Measurements from ENCODE around the gene MINK1. TPM values are rescaled to one million over a fixed set of nuclear protein-coding genes. Genes with fewer than 3 reads are reported as not detected.
"Not testable (repeated sequence)": the region's sequence is repeated elsewhere in the genome, so short reads cannot be mapped to it uniquely, and the experiment has no call there.

Gene MINK1
- total RNA-seq, 1 experiment from 2014 or later: 19.4 TPM

DNA sequence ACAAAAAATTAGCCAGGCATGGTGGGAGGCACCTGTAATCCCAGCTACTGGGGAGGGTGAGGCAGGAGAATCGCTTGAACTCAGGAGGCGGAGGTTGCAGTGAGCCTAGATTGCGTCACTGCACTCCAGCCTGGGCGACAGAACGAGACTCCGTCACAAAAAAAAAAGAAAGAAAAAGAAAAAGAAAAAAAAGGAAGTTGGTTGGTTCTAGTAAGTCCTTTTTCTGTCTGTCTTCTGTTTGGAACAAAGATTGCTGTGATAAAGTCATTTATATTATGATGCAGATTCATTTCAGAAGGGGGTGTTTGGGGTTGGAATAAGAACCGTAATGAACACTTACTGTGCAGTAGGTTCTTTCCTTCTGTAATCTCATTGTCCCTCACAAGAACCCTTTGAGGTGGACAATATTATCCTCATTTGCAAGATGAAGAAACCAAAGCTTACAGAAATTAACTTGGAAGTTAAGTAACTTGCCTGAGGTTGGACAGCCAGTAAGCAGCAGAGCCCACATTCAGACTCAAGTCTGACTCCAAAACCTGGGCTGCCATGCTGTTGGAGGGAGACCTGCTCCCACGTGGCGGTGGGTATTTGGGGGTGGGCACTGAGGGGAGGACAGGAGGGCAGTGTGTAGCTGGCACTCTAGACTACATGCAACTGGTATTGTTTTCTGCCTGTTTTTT is 10.3 kb downstream of the MINK1 start:
- no peak for DNase-seq (ENCODE audit: extremely low read depth, low read depth)

DNA sequence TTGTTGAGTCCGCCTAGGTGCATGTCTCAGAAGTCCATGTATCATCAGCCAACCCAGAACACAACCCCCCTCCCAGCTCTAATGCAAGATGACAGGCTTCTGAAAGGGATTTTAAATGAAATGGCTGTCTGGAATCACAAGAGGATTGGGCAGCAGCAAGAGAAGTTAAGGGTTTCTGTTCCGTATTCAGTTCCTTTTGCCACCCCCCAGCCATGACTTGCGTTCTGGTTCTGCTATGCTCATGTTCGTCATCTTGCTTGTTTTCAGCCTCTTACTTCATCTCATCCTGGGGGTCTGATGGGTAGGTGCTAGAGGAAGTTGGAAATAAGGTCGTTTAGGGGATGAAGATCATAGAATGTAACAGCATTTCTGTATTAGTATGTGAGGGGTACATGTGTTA is 12.0 kb downstream of the MINK1 start:
- no peak for DNase-seq (ENCODE audit: extremely low read depth, low read depth)

DNA sequence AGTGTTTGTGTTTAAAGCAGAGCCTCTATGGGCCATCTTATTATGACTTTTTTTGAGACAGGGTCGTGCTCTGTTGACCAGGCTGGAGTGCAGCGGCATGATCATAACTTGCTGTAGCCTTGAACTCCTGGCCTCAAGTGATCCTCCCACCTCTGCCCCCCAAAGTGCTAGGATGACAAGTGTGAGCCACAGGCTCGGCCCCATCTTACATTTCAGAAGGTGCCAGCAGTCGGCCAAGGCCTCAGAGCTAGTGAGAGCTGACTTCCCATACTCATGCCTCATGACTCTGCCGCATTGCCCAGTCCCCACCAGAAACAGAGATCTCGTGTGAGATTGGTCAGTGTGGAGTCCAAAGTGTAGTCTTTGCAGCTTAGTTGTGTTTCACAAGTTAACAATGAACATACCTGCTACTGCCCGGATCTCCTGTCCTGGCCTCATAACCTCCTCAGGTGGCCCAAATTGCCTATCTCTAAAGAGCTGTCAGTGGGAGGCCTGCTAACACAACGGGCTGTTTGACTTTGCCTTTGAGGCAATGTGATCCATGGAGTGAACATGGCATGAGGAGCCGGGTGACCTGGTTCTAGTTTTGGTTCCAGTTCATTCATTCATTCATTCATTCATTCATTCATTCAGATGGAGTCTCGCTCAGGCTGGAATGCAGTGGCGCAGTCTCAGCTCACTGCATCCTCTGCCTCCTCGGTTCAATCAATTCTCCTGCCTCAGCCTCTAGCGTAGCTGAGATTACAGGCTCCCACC is 13.7 kb downstream of the MINK1 start:
- DNase-seq (ENCODE audit: extremely low read depth, low read depth): no peak

DNA sequence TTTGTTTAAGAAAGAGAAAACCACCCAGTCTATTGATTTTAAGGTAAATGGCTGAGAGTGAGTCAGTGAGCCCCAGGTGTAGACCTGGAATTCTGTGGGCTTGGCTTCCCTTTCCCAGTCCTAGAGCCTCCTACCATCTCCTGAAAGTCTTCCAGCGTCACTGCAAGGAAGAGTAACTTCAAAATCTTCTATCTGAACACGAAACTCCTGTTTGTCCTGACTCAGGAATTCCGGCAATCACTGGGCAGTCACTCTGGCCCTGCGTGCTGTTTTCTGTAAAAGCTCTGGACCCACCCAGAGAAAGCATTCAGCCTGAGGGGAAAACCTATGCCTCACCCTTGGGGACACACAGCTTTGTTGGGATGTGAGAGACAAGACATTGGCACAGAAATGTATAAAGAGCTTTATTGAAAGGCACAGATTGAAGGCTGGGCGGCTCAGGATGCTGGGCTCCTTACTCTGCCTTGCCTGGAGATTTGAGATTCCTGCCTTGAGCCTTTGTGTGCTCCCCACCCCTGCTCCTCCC is 15.9 kb downstream of the MINK1 start:
- no peak for DNase-seq (ENCODE audit: extremely low read depth, low read depth)

DNA sequence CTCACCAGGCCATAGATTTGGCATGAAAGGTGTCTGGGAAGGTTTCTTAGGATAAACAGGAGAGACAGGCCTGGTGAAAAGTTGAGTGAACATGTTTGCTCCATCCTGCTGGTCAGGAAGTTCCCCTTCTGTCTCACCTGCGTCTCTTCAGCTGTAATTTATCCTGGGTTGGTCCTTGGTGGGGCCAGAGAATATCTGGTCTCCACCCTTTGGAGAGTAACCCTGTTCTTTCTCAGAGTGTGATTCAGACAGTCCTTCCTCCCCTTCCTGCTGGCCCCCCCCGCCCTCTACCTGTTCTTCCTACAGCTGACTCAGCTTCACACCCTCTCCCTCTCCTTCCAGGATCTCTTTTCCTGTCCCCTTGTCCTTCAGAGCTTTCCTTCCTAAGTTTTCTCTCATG is 17.1 kb downstream of the MINK1 start:
- no peak for DNase-seq (ENCODE audit: extremely low read depth, low read depth)

DNA sequence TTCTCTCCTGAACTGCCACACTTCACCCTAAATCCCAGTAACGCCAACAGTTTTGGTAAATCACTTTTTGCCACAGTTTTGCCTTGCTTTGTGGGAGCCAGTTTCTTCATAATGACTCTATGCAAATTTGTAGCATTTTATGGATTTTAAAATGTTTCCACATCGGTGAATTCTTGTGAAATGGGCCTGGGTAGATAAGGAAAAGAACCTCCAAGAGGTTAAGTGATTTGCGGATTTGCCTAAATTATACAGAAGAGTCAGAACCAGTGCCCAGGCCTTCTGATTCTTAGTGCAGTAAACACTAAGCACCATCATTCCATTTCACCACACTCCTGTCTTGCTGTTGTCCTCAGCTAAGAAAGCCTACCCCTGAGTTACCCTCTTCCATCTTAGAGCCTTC is 17.9 kb downstream of the MINK1 start:
- DNase-seq (ENCODE audit: extremely low read depth, low read depth): no peak

DNA sequence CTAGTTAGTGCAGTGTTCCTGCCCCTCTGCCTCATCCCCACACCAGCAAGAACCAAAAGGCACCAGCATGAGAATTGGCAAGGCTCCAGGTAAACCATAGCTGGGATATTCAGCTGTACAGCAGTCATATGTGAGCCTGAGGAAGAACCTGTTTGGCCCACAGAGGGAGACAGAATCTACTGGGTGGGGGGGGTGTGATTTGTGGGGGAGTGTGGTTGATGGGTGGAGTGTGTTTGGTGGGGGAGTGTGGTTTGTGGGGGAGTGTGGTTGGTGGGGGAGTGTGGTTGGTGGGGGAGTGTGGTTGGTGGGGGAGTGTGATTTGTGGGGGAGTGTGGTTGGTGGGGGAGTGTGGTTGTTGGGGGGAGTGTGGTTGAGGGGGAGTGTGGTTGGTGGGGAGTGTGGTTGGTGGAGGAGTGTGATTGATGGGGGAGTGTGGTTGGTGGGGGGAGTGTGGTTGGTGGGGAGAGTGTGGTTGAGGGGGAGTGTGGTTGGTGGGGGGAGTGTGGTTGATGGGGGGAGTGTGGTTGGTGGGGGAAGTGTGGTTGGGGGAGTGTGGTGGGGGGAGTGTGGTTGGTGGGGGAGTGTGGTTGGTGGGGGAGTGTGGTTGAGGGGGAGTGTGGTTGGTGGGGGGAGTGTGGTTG is 19.5 kb downstream of the MINK1 start:
- no peak for DNase-seq (ENCODE audit: extremely low read depth, low read depth)

DNA sequence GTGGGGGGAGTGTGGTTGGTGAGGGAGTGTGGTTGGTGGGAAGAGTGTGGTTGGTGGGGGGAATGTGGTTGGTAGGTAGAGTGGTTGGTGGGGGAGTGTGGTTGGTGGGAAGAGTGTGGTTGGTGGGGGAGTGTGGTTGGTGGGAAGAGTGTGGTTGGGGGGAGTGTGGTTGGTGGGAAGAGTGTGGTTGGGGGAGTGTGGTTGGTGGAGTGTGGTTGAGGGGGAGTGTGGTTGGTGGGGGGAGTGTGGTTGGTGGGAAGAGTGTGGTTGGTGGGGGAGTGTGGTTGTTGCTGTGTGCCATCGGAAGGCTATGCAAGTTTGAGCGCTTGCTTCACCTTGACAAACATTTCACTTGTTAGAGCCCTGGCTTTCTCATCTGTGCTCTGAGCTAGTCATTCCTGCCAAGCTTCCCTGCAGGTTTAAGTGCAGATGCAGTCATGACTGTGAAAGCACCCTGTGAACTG is 20.1 kb downstream of the MINK1 start:
- DNase-seq (ENCODE audit: extremely low read depth, low read depth): no peak

DNA sequence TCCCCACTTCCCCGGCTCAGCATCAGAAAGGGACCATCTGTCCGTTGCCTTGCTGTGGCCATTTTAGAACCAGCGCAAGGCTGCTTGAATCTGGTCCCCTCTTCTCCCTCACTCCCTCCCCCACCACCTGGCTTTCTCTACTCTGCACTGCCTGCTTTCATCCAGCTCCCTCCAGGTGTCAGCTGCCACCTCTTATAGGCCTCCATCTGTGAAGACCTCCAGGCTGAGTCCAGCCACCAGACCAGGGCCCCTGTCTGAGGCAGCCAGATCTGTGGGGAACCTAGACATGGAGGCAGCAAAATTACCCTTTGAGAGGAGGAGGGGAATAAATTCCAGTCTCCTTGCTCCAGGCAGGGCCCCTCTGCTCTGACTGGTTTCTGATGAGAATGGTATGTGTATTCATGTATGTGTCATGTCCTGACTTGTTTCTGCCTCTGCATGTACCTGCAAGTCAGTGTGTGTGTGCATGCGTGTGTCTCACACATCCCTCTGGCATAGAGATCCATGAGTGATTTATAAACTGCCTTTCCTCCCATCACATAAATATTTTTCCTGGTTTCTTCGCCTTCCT is 21.1 kb downstream of the MINK1 start:
- DNase-seq (ENCODE audit: extremely low read depth, low read depth): no peak

DNA sequence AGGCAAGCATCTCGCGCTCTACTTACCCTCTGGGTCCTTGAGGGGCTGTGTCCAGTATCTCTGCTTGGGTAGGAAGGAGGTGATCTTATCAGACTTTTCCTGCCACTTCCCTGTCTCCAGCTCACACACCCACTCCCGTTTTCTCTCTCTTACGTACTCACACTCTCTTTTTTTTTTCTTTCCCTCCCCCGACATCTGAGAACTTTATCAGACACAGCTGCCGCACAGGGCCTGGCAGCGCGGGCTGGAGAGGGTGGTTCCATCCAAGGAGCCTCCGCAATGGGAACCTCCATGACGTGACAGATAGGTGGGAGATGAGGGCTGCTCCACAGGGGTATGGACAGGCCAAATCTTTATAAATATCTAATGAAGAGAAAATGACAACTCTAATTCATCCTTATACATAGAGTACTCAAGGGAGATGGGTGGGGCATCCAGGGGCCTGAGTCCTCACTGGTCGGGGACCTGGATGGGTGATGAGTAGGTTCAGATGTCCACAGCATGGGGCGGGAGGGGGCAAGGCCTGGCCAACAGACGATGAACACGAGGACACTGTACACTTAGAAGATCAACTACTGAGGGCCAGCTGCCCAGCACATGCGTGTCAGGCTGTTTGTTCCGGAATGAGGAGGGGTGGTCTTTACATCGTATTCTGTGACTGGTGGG is 23.3 kb downstream of the MINK1 start:
- DNase-seq (ENCODE audit: extremely low read depth, low read depth): no peak

DNA sequence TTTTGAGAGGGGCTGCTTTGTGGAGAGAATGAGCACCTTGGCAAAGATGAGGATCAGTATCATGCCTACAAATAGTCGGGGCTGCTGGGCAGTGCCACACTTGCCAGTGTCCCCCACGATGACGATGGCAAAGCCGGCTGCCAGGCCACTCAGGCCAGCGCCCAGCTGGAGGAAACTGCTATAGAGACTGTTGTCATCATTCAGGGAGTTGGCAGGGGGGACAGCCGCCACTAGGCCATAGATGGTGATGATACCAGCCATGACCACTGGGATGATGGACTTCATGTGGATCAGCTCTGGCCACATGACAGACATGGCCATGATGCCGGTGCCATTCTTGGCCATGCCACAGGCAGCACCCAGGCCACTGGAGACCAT is 23.8 kb downstream of the MINK1 start:
- no peak for DNase-seq (ENCODE audit: extremely low read depth, low read depth)

DNA sequence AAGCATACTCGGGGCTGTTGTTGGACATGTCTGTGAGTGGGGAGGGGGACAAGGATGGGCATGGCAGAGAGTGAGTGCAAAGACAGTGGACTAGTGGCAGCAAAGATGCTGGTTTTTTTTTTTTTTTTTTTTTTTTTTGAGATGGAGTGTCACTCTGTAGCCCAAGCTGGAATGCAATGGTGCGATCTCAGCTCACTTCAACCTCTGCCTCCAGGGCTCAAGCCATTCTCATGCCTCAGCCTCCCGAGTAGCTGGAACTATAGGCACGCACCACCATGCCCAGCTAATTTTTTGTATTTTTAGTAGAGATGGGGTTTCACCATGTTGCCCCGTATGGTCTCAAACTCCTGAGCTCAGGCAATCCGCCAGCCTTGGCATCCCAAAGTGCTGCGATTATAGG is 24.2 kb downstream of the MINK1 start:
- DNase-seq (ENCODE audit: extremely low read depth, low read depth): not testable (repeated sequence)

DNA sequence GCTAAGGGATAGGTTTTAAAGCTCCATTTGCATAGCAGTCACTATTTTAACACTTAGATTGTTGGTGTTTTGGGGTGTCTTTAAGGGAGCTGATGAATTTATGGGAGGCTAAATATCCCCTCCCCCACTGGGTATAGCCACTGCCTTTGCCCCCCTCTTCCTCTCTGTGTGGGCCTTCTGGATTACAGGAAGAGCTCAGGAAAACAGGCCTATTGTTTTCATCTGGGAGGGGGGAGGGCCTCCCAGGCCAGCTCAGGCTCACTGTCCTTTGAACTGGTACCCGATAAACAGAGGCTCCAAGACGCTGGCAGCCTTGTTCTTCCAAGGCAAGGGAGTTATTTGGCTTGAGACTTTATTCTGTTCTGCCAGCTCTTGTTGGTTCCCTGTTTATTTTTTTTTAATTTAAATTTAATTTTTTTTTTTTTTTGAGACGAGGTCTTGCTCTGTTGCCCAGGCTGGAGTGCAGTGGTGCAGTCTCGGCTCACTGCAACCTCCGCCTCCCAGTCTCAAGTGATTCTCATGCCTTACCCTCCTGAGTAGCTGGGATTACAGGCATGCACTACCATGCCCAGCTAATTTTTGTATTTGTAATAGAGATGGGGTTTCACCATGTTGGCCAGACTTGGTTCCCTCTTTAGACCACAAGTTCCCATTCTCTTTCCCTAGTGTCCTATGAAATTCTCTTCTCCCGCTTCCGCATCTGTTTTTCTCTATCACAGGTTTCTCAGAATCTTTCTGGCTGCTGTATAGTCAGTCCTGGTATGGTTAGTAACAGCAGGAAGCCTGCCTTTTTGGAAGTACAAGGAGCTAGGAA is 25.1 kb downstream of the MINK1 start:
- no peak for DNase-seq (ENCODE audit: extremely low read depth, low read depth)

DNA sequence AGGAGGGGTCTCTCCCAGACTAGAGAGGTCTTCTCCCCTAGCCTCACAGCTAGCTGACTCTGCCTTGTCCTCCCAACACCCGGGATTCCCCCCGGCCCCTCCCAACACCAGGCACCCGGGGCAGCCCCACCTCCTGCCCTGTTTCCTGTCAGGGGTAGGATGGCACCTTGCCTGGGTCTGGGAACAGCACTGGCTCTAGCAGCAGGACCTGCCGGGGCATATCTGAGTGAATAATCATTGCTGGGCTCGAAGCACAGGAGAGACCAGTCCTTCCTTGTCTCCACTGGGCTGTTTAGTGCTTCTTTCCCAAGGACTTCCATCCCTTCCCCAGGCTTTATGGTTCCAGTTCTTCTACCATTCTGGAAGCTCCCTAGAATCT is 25.7 kb downstream of the MINK1 start:
- no peak for DNase-seq (ENCODE audit: extremely low read depth, low read depth)

DNA sequence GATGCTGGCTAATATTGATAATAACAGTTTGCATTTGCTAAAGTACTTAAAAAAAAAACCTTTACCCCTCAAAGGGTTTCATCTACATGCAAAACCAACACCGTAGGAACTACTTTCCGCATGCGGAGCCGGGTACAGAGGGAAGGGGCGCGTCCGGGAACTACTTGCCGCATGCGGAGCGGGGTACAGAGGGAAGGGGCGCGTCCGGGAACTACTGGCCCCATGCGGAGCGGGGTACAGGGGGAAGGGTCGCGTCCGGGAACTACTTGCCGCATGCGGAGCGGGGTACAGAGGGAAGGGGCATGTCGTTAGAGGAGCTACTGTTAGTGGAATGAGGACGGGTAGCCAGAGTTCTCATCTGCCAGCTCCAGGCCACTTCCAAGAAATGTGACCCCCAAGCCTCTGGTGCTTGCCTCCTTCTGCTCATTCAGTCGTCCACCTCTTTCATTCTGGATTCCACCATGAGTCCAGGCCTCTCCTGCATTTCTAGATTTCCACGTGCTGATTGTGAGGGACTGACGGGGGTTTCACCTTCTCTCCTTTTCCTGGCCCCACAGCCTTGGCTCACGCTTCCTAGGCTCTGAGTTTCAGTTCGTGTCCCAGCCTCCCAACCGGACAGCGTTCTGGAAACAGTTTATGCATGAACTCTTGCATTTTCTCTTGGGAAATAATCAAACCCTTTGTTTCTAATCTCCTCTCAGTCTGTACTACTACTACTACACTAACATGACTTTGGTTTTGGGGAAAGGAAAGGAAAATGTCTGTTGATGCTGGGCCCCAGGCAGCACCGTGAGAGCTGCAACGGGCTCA is 26.9 kb downstream of the MINK1 start:
- no peak for DNase-seq (ENCODE audit: extremely low read depth, low read depth)

DNA sequence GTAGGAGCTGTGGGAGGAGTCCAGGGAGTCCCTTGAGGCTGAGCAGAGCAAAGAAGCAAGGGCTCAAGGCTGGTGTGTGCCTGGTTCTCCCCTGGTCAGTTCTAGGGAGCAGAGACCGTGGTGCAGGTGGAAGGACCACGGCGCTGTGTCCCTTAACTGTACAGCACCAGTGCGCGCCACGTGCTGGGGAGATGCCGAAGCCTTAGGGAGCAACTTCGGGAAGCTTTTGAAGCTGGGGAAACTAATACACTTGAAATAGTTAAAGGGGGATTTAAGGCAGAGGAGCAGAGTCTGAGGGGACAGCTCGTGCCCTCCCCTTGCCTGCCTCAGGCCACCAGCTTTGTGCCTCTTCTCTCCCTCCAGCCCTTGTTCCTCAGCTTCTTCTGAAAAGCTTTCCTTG is 27.5 kb downstream of the MINK1 start:
- no peak for DNase-seq (ENCODE audit: extremely low read depth, low read depth)

DNA sequence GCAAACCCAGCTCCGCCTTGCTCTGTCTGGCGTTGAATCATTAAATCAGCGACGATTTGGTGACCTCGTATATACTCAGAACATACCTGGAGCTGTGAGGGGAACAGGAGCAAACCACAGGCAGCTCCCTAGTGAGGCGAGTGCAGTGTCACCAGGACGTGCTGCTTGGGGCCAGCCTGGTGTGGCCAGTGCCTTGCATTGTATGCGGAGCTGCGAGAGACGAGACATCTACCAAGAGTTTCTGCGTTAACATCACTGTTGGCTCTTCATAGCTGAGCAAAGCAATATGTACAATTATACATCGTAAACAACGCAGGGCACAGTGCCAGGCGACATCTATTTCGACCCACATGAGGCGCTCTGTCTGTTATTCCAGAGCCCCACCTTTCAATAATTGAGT is 27.9 kb downstream of the MINK1 start:
- DNase-seq (ENCODE audit: extremely low read depth, low read depth): no peak

DNA sequence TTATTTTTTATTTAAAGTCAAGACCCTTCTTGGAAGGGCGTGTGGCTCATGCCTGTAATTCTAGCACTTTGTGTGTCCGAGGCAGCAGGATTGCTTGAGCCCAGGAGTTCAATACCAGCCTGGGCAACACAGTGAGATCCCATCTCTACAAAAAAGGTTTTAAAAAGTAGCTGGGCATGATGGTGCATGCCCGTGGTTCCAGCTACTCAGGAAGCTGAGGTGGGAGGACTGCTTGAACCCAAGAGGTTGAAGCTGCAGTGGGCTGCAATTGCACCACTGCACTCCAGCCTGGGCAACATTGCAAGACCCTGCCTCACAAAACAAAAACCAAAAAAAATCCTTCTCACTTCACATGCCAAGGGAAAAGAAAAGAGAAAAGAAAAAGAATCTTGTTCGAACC is 29.6 kb downstream of the MINK1 start:
- DNase-seq (ENCODE audit: extremely low read depth, low read depth): no peak

DNA sequence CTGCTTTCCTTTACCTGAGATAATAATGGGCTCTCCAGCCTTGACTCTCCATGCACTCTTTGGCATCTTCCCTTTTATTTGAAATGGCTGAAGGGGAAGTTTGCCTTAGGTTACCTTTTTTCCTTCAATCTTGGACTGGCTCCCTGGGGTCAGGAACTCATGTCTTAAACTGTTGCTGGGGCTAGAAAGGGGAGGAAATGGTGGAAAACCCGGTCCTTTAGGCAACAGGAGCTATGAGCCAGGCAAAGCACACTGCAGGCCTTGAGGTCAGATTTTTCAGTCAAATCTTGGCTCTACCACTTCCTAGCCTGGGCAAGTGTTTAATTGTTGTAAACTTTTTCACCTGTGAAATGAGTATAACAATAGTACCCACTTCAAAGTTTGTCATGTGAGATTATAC is 30.2 kb downstream of the MINK1 start:
- no peak for DNase-seq (ENCODE audit: extremely low read depth, low read depth)
